ENCODE data around the gene PNPLA7. TPM values are rescaled to one million over a fixed set of nuclear protein-coding genes. Genes with fewer than 3 reads are reported as not detected.
A peak's percentile ranks its signal among the peaks of the same experiment; 100 is the strongest.

Gene PNPLA7
- total and polyA plus RNA-seq, 2 of the 8 experiments (the other 6 are each of a cell fraction or from before 2014, with no cell fraction given) = 0.35 to 0.47 TPM

DNA sequence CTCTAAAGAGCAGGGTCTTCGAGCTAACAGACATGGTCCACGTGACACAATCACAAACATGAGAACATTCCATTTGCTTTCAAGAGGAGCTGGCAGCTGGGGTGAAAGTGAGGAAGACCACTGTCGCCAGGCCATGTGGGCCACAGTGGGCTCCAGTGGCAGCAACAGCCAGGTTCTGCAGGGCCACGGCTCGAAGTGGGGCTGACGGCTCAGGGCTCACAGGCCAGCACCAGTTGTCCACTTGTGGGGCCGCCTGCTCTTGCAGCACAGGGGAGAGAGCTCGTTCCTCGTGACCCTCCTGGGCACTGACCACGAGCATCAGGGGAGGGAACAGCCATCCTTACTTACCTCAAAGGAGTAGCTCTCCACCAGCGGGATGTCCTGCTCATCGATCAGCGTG lies 38.1 kb upstream of the PNPLA7 start:
- Histone ChIP-seq H3K79me2 (ENCODE audit: control insufficient read depth in 1 of 2, insufficient read depth in 2 of 2, low read length in 2 of 2) (peaks cover 0 to 22% of the 10 kb centered on the region in 2 experiments; a peak in 2 of 4 replicates), H4K91ac (replicated peaks; ENCODE audit: insufficient read length, low read length) (no peak overlapping the region), H2AK5ac (ENCODE audit: low read depth, low read length) (no peak overlapping the region), H3K14ac (ENCODE audit: insufficient read length) (no peak overlapping the region), H2BK15ac (ENCODE audit: low read length) (no peak overlapping the region), H3K4me2 (ENCODE audit: insufficient read depth in 1 of 2, low read depth in 2 of 2, low read length in 2 of 2) (no peak overlapping the region; a peak in 1 of 4 replicates), H3K27me3 (replicated peaks in 1 of 4; ENCODE audit: control insufficient read depth in 3 of 4, extremely low read depth in 1 of 4, insufficient read depth in 3 of 4, low read length in 3 of 4) (no peaks in the 10 kb centered on the region; a peak in 1 of 7 replicates), H3K4me1 (replicated peaks in 1 of 4; ENCODE audit: control insufficient read depth in 3 of 4, insufficient read depth in 4 of 4, low read length in 3 of 4) (peaks cover 0 to 7% (median 5%) of the 10 kb centered on the region in 4 experiments; a peak in 5 of 7 replicates), H4K5ac (ENCODE audit: insufficient read length, low read depth, low read length) (no peak overlapping the region), H3K9me3 (ENCODE audit: insufficient read depth in 2 of 2, low read depth in 1 of 2, low read length in 1 of 2) (no peaks in the 10 kb centered on the region), H3K36me3 (ENCODE audit: control insufficient read depth in 2 of 4, insufficient read depth in 4 of 4, low read length in 3 of 4) (peaks cover 28 to 46% (median 36%) of the 10 kb centered on the region in 4 experiments), H3K27ac (ENCODE audit: low read depth, low read length) (no peak overlapping the region), H3K56ac (replicated peaks; ENCODE audit: insufficient read length, low read depth, low read length) (no peak overlapping the region), H2BK5ac (ENCODE audit: low read depth, low read length) (peak overlapping the region; percentile 16; the same call in 1 of the 2 replicates), H3K4me3 (ENCODE audit: extremely low read depth in 1 of 4, insufficient read depth in 2 of 4, low read depth in 3 of 4, low read length in 4 of 4) (no peak overlapping the region), H4K8ac (ENCODE audit: extremely low read depth, insufficient read depth, low read length) (no peak overlapping the region), H2AFZ (ENCODE audit: low read length) (no peak overlapping the region), H3K23ac (ENCODE audit: insufficient read length) (no peak overlapping the region), H4K20me1 (replicated peaks in 1 of 2; ENCODE audit: control insufficient read depth in 1 of 2, insufficient read depth in 2 of 2, low read length in 2 of 2) (peaks cover 23 to 36% of the 10 kb centered on the region in 2 experiments), H3K18ac (ENCODE audit: extremely low read depth, low read length) (no peak overlapping the region), H2BK120ac (replicated peaks; ENCODE audit: low read depth, low read length) (no peak overlapping the region), H2BK12ac (ENCODE audit: low read depth, low read length) (no peak overlapping the region), H3K23me2 (ENCODE audit: low read depth, low read length) (peaks cover 8% of the 10 kb centered on the region; the same call in 1 of the 2 replicates), H3K9ac (replicated peaks in 1 of 4; ENCODE audit: extremely low read depth in 1 of 4, low read depth in 3 of 4, low read length in 3 of 4) (peak overlapping the region in 1 of 4 experiments; percentile 31; a peak in 2 of 7 replicates), H3K4ac (replicated peaks; ENCODE audit: insufficient read length, low read depth, low read length) (no peak overlapping the region), H3K79me1 (ENCODE audit: low read depth, low read length) (peaks cover 31% of the 10 kb centered on the region), H2BK20ac (ENCODE audit: low read length) (no peak overlapping the region)
- WGBS, 2 experiments (ENCODE audit: extremely low coverage in 1 of 2, insufficient coverage in 1 of 2, insufficient read length in 1 of 2, insufficient replicate concordance in 2 of 2, low coverage in 1 of 2, low lambda C conversion rate in 2 of 2, missing lambda C conversion rate in 1 of 2) = 94% methylated on average over 13 of the region's 13 CpGs; no CpG with 5 or more reads in 1 of the 2 experiments
- DNase-seq (ENCODE audit: low read depth in 1 of 2, low spot score in 2 of 2) (no peak), FAIRE-seq (no peak)
- ChIA-PET POLR2A (ENCODE audit: partially characterized antibody) (interaction anchor here (0.6 to 6.2 kb wide), 6 partner anchors 8 to 168 kb away, joined by 3 to 45 read pairs (median 4); partner anchors contain the start of genes DPH7 and EHMT1), CTCF (ENCODE audit: partially characterized antibody) (interaction anchor here (0.6 to 3.3 kb wide), 13 partner anchors 9 to 293 kb away, joined by 3 to 15 read pairs (median 4); partner anchors contain the start of gene DPH7)
- TF ChIP-seq RNF2 (IDR thresholded peaks at IDR 0.05; ENCODE audit: borderline replicate concordance, low read depth, low read length, missing control alignments, poor library complexity, severe bottlenecking) (no peak), KDM1A (IDR thresholded peaks at IDR 0.05; ENCODE audit: borderline replicate concordance, low read length) (no peak), POLR2AphosphoS5 (IDR thresholded peaks at IDR 0.05; ENCODE audit: low read depth, low read length) (no peak), EP300 (IDR thresholded peaks at IDR 0.05; ENCODE audit: borderline replicate concordance in 1 of 2, low read depth in 2 of 2, low read length in 2 of 2) (no peak), POU5F1 (IDR thresholded peaks at IDR 0.05; ENCODE audit: low read depth, low read length) (no peak), BCL11A (IDR thresholded peaks at IDR 0.05; ENCODE audit: low read depth in 2 of 2, low read length in 2 of 2) (no peak), RAD21 (IDR thresholded peaks at IDR 0.05 in 1 of 2, conservative IDR thresholded peaks at IDR 0.05 in 1 of 2; ENCODE audit: low read depth in 2 of 2, low read length in 2 of 2) (no peak), MAFK (IDR thresholded peaks at IDR 0.05; ENCODE audit: low read depth, low read length) (no peak)

Measured in H1 (cell line).